Lower leg skin (tissue), 3 donors: ENCODE measurements around the gene ACSL1.

Experiments
- POLR2A ChIP-seq, 2 donors: fragments of 450-650 bp; IDR thresholded peaks; one replicate each; pipeline ENCODE4 v1.6.1; 2016 to 2017; ENCODE audit warnings: antibody characterized with exemption in 2 of 2, mild to moderate bottlenecking in 1 of 2, moderate library complexity in 1 of 2
- TF ChIP-seq, protein P1 (sequence below), 3 donors: fragments of 450-650 bp; IDR thresholded peaks; one replicate each; pipeline ENCODE4 v1.5.1; 2016; ENCODE audit warnings: antibody characterized with exemption in 3 of 3, mild to moderate bottlenecking in 3 of 3, moderate library complexity in 2 of 3

DNA sequence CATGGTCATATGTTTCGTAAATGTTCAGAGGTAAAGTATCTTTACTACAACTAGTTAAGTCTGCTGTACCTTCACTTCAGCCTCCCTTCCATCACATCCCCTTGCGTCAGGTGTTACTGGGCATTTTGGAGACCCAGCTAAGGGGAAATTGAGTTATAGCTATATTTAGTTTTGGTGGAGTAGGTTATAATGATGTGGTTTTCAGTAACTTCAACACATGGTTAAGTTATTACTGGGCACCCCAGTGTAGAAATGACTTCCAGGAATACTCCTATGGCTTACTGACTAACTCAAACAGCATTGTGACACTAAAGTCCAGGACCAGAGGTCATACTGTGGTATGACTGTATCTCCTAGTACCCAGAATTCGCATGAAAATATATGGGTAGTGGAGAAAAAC lies 23.4 kb upstream of the ACSL1 start:
- TF ChIP-seq, protein P1, sequence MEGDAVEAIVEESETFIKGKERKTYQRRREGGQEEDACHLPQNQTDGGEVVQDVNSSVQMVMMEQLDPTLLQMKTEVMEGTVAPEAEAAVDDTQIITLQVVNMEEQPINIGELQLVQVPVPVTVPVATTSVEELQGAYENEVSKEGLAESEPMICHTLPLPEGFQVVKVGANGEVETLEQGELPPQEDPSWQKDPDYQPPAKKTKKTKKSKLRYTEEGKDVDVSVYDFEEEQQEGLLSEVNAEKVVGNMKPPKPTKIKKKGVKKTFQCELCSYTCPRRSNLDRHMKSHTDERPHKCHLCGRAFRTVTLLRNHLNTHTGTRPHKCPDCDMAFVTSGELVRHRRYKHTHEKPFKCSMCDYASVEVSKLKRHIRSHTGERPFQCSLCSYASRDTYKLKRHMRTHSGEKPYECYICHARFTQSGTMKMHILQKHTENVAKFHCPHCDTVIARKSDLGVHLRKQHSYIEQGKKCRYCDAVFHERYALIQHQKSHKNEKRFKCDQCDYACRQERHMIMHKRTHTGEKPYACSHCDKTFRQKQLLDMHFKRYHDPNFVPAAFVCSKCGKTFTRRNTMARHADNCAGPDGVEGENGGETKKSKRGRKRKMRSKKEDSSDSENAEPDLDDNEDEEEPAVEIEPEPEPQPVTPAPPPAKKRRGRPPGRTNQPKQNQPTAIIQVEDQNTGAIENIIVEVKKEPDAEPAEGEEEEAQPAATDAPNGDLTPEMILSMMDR (IDR thresholded peaks at IDR 0.05), result no peak
- no peak for TF ChIP-seq POLR2A (IDR thresholded peaks at IDR 0.05)
